Measurements from ENCODE around the gene FAM240B.

Gene FAM240B

GRCh38 chr9:38747941-38748340 is 28.0 kb upstream of the FAM240B start:
- no CpG with 5 or more reads among the region's 1 CpG for WGBS (ENCODE audit: extremely low coverage, insufficient coverage, low lambda C conversion rate)
- no peak overlapping the region for H4K8ac ChIP-seq (ENCODE audit: low read depth, low read length)
- H3K27ac ChIP-seq (ENCODE audit: low read depth, low read length): no peak overlapping the region
- H3K79me2 ChIP-seq (ENCODE audit: control insufficient read depth, insufficient read depth, low read length): no peaks in the 10 kb centered on the region
- H3K79me1 ChIP-seq (ENCODE audit: low read length): no peaks in the 10 kb centered on the region
- H3K4me3 ChIP-seq (ENCODE audit: low read length): no peak overlapping the region
- no peak for DNase-seq
- no peaks in the 10 kb centered on the region for H3K36me3 ChIP-seq (ENCODE audit: control insufficient read depth, insufficient read depth, low read length)
- no peak overlapping the region for H2BK15ac ChIP-seq (replicated peaks; ENCODE audit: low read depth)
- H3K9ac ChIP-seq (ENCODE audit: low read length): no peak overlapping the region
- no peak overlapping the region for H2AK5ac ChIP-seq (ENCODE audit: low read length)
- no peak overlapping the region for H3K18ac ChIP-seq (ENCODE audit: low read length)
- H3K56ac ChIP-seq (ENCODE audit: low read length): no peak overlapping the region
- H2BK5ac ChIP-seq (ENCODE audit: low read length): no peak overlapping the region
- no peak overlapping the region for H3K4me2 ChIP-seq (ENCODE audit: low read length)
- no peak overlapping the region for H3K4ac ChIP-seq (ENCODE audit: low read depth, low read length)
- no peaks in the 10 kb centered on the region for H3K4me1 ChIP-seq (ENCODE audit: control insufficient read depth, low read depth, low read length)
- no peak overlapping the region for H4K5ac ChIP-seq (ENCODE audit: low read length)
- H3K23ac ChIP-seq (ENCODE audit: low read length): no peak overlapping the region
- no peak overlapping the region for H2BK120ac ChIP-seq (ENCODE audit: low read depth, low read length)
- H3K27me3 ChIP-seq (ENCODE audit: insufficient read depth, low read length, poor library complexity): no peaks in the 10 kb centered on the region

- Histone ChIP-seq H3K18ac (ENCODE audit: low read length) (no peak overlapping the region), H3K56ac (ENCODE audit: low read length) (no peak overlapping the region), H3K79me1 (ENCODE audit: low read length) (no peaks in the 10 kb centered on the region), H3K27me3 (ENCODE audit: insufficient read depth, low read length, poor library complexity) (no peaks in the 10 kb centered on the region), H3K23ac (ENCODE audit: low read length) (no peak overlapping the region), H3K4me2 (ENCODE audit: low read length) (no peak overlapping the region), H3K4me1 (ENCODE audit: control insufficient read depth, low read depth, low read length) (no peaks in the 10 kb centered on the region), H3K36me3 (ENCODE audit: control insufficient read depth, insufficient read depth, low read length) (no peaks in the 10 kb centered on the region), H3K79me2 (ENCODE audit: control insufficient read depth, insufficient read depth, low read length) (no peaks in the 10 kb centered on the region), H3K27ac (ENCODE audit: low read depth, low read length) (no peak overlapping the region), H2AK5ac (ENCODE audit: low read length) (no peak overlapping the region), H2BK120ac (ENCODE audit: low read depth, low read length) (no peak overlapping the region), H2BK5ac (ENCODE audit: low read length) (no peak overlapping the region), H3K9ac (ENCODE audit: low read length) (no peak overlapping the region), H4K5ac (ENCODE audit: low read length) (no peak overlapping the region), H3K4ac (ENCODE audit: low read depth, low read length) (no peak overlapping the region), H3K4me3 (ENCODE audit: low read length) (no peak overlapping the region), H4K8ac (ENCODE audit: low read depth, low read length) (no peak overlapping the region), H2BK15ac (replicated peaks; ENCODE audit: low read depth) (no peak overlapping the region)
- DNase-seq: no peak
- WGBS (ENCODE audit: extremely low coverage, insufficient coverage, low lambda C conversion rate): no CpG with 5 or more reads among the region's 8 CpGs
Observed at GRCh38 chr9:38747067-38747466, 27.1 kb upstream of the FAM240B start.

DNA sequence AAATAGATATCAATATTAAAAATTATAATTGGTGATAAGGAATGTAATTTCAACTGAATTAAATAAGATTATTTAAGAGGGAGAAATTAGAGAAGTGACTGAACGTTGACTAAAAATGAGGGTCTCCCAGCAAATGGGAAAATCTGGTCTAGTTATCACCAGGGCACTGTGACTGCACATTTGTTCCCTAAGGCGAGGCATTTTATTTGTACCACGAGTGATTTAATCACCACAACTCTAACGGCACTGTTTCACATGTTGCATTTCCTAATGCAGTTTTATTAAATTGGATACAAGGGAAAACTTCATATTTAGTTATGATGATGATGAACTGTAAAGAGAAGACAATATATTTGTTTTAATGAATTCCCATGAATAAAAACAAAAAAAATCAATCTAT is 26.4 kb upstream of the FAM240B start:
- Histone ChIP-seq H3K27ac (ENCODE audit: low read depth, low read length) (no peak overlapping the region), H3K23ac (ENCODE audit: low read length) (no peak overlapping the region), H3K4ac (ENCODE audit: low read depth, low read length) (no peak overlapping the region), H3K79me1 (ENCODE audit: low read length) (no peaks in the 10 kb centered on the region), H3K56ac (ENCODE audit: low read length) (no peak overlapping the region), H3K9ac (ENCODE audit: low read length) (no peak overlapping the region), H3K79me2 (ENCODE audit: control insufficient read depth, insufficient read depth, low read length) (no peaks in the 10 kb centered on the region), H2BK120ac (ENCODE audit: low read depth, low read length) (no peak overlapping the region), H2BK5ac (ENCODE audit: low read length) (no peak overlapping the region), H3K4me1 (ENCODE audit: control insufficient read depth, low read depth, low read length) (no peaks in the 10 kb centered on the region), H2BK15ac (replicated peaks; ENCODE audit: low read depth) (no peak overlapping the region), H3K27me3 (ENCODE audit: insufficient read depth, low read length, poor library complexity) (no peaks in the 10 kb centered on the region), H4K5ac (ENCODE audit: low read length) (no peak overlapping the region), H3K18ac (ENCODE audit: low read length) (no peak overlapping the region), H2AK5ac (ENCODE audit: low read length) (no peak overlapping the region), H3K36me3 (ENCODE audit: control insufficient read depth, insufficient read depth, low read length) (no peaks in the 10 kb centered on the region), H3K4me2 (ENCODE audit: low read length) (no peak overlapping the region), H3K4me3 (ENCODE audit: low read length) (no peak overlapping the region), H4K8ac (ENCODE audit: low read depth, low read length) (no peak overlapping the region)
- DNase-seq: no peak
- 100% methylated on average over 1 of the region's 4 CpGs for WGBS (ENCODE audit: extremely low coverage, insufficient coverage, low lambda C conversion rate)

- Histone ChIP-seq H3K4ac (ENCODE audit: low read depth, low read length) (no peak overlapping the region), H3K4me3 (ENCODE audit: low read length) (no peak overlapping the region), H3K36me3 (ENCODE audit: control insufficient read depth, insufficient read depth, low read length) (no peaks in the 10 kb centered on the region), H4K8ac (ENCODE audit: low read depth, low read length) (no peak overlapping the region), H3K56ac (ENCODE audit: low read length) (no peak overlapping the region), H2BK5ac (ENCODE audit: low read length) (no peak overlapping the region), H4K5ac (ENCODE audit: low read length) (no peak overlapping the region), H2BK120ac (ENCODE audit: low read depth, low read length) (no peak overlapping the region), H3K27ac (ENCODE audit: low read depth, low read length) (no peak overlapping the region), H3K79me1 (ENCODE audit: low read length) (no peaks in the 10 kb centered on the region), H3K18ac (ENCODE audit: low read length) (no peak overlapping the region), H3K23ac (ENCODE audit: low read length) (no peak overlapping the region), H3K4me1 (ENCODE audit: control insufficient read depth, low read depth, low read length) (no peaks in the 10 kb centered on the region), H3K27me3 (ENCODE audit: insufficient read depth, low read length, poor library complexity) (no peaks in the 10 kb centered on the region), H3K79me2 (ENCODE audit: control insufficient read depth, insufficient read depth, low read length) (no peaks in the 10 kb centered on the region), H2BK15ac (replicated peaks; ENCODE audit: low read depth) (no peak overlapping the region), H3K9ac (ENCODE audit: low read length) (no peak overlapping the region), H2AK5ac (ENCODE audit: low read length) (no peak overlapping the region), H3K4me2 (ENCODE audit: low read length) (no peak overlapping the region)
- no CpG with 5 or more reads among the region's 3 CpGs for WGBS (ENCODE audit: extremely low coverage, insufficient coverage, low lambda C conversion rate)
- DNase-seq: no peak
Observed at GRCh38 chr9:38744484-38744883, 24.6 kb upstream of the FAM240B start.

GRCh38 chr9:38737246-38737645 is 17.3 kb upstream of the FAM240B start:
- Histone ChIP-seq H4K5ac (ENCODE audit: low read length) (no peak overlapping the region), H2BK15ac (replicated peaks; ENCODE audit: low read depth) (no peak overlapping the region), H3K9ac (ENCODE audit: low read length) (no peak overlapping the region), H3K79me2 (ENCODE audit: control insufficient read depth, insufficient read depth, low read length) (no peaks in the 10 kb centered on the region), H4K8ac (ENCODE audit: low read depth, low read length) (no peak overlapping the region), H3K4me3 (ENCODE audit: low read length) (no peak overlapping the region), H3K4me2 (ENCODE audit: low read length) (no peak overlapping the region), H3K23ac (ENCODE audit: low read length) (no peak overlapping the region), H2AK5ac (ENCODE audit: low read length) (no peak overlapping the region), H3K36me3 (ENCODE audit: control insufficient read depth, insufficient read depth, low read length) (no peaks in the 10 kb centered on the region), H3K4ac (ENCODE audit: low read depth, low read length) (no peak overlapping the region), H2BK5ac (ENCODE audit: low read length) (no peak overlapping the region), H2BK120ac (ENCODE audit: low read depth, low read length) (no peak overlapping the region), H3K27ac (ENCODE audit: low read depth, low read length) (no peak overlapping the region), H3K18ac (ENCODE audit: low read length) (no peak overlapping the region), H3K27me3 (ENCODE audit: insufficient read depth, low read length, poor library complexity) (no peaks in the 10 kb centered on the region), H3K79me1 (ENCODE audit: low read length) (no peaks in the 10 kb centered on the region), H3K56ac (ENCODE audit: low read length) (no peak overlapping the region), H3K4me1 (ENCODE audit: control insufficient read depth, low read depth, low read length) (no peaks in the 10 kb centered on the region)
- no CpG with 5 or more reads among the region's 2 CpGs for WGBS (ENCODE audit: extremely low coverage, insufficient coverage, low lambda C conversion rate)
- no peak for DNase-seq

GRCh38 chr9:38734831-38735230 is 14.9 kb upstream of the FAM240B start:
- H3K4me2 ChIP-seq (ENCODE audit: low read length): no peak overlapping the region
- no peak overlapping the region for H3K56ac ChIP-seq (ENCODE audit: low read length)
- H3K27me3 ChIP-seq (ENCODE audit: insufficient read depth, low read length, poor library complexity): no peaks in the 10 kb centered on the region
- no peak overlapping the region for H2BK120ac ChIP-seq (ENCODE audit: low read depth, low read length)
- no peak overlapping the region for H3K9ac ChIP-seq (ENCODE audit: low read length)
- no peaks in the 10 kb centered on the region for H3K79me1 ChIP-seq (ENCODE audit: low read length)
- DNase-seq: no peak
- H2BK15ac ChIP-seq (replicated peaks; ENCODE audit: low read depth): no peak overlapping the region
- no peak overlapping the region for H2BK5ac ChIP-seq (ENCODE audit: low read length)
- no peaks in the 10 kb centered on the region for H3K79me2 ChIP-seq (ENCODE audit: control insufficient read depth, insufficient read depth, low read length)
- H3K18ac ChIP-seq (ENCODE audit: low read length): no peak overlapping the region
- H2AK5ac ChIP-seq (ENCODE audit: low read length): no peak overlapping the region
- no peak overlapping the region for H4K5ac ChIP-seq (ENCODE audit: low read length)
- H3K36me3 ChIP-seq (ENCODE audit: control insufficient read depth, insufficient read depth, low read length): no peaks in the 10 kb centered on the region
- H4K8ac ChIP-seq (ENCODE audit: low read depth, low read length): no peak overlapping the region
- H3K23ac ChIP-seq (ENCODE audit: low read length): no peak overlapping the region
- H3K27ac ChIP-seq (ENCODE audit: low read depth, low read length): no peak overlapping the region
- no peak overlapping the region for H3K4ac ChIP-seq (ENCODE audit: low read depth, low read length)
- no peaks in the 10 kb centered on the region for H3K4me1 ChIP-seq (ENCODE audit: control insufficient read depth, low read depth, low read length)
- WGBS (ENCODE audit: extremely low coverage, insufficient coverage, low lambda C conversion rate): no CpG with 5 or more reads among the region's 5 CpGs
- H3K4me3 ChIP-seq (ENCODE audit: low read length): no peak overlapping the region
